ENCODE measurements around the gene TMEM30B.

DNA sequence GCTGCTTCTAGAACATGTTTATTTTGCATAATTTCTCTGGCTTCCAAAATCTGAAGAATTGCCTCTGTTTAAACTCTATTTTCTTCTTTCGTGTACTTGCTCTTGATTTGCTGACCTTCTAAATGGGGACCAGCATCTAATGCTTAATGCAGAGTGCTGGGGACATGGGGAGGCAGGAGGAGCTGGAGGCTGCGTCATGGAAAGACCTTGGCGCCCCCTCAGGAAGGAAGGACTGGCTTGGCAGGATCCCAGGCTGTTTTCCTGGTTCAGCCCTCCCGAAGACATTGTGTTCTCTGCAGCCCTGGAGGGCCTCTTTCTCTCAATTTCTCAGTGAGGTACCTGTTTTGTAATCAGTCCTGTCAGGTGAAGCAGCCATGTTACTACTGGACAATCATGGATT, 45.7 kb upstream of the TMEM30B start:
- no peak for TF ChIP-seq ZNF677 (tag by site-specific recombination; IDR thresholded peaks at IDR 0.05)
- TF ChIP-seq, protein P1, sequence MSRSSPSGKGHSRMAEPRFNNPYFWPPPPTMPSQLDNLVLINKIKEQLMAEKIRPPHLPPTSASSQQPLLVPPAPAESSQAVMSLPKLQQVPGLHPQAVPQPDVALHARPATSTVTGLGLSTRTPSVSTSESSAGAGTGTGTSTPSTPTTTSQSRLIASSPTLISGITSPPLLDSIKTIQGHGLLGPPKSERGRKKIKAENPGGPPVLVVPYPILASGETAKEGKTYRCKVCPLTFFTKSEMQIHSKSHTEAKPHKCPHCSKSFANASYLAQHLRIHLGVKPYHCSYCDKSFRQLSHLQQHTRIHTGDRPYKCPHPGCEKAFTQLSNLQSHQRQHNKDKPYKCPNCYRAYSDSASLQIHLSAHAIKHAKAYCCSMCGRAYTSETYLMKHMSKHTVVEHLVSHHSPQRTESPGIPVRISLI (tag by site-specific recombination; IDR thresholded peaks at IDR 0.05), result no peak
- TF ChIP-seq, protein P2, sequence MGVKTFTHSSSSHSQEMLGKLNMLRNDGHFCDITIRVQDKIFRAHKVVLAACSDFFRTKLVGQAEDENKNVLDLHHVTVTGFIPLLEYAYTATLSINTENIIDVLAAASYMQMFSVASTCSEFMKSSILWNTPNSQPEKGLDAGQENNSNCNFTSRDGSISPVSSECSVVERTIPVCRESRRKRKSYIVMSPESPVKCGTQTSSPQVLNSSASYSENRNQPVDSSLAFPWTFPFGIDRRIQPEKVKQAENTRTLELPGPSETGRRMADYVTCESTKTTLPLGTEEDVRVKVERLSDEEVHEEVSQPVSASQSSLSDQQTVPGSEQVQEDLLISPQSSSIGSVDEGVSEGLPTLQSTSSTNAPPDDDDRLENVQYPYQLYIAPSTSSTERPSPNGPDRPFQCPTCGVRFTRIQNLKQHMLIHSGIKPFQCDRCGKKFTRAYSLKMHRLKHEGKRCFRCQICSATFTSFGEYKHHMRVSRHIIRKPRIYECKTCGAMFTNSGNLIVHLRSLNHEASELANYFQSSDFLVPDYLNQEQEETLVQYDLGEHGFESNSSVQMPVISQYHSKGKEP (tag by site-specific recombination; IDR thresholded peaks at IDR 0.05), result no peak
- TF ChIP-seq, protein P3, sequence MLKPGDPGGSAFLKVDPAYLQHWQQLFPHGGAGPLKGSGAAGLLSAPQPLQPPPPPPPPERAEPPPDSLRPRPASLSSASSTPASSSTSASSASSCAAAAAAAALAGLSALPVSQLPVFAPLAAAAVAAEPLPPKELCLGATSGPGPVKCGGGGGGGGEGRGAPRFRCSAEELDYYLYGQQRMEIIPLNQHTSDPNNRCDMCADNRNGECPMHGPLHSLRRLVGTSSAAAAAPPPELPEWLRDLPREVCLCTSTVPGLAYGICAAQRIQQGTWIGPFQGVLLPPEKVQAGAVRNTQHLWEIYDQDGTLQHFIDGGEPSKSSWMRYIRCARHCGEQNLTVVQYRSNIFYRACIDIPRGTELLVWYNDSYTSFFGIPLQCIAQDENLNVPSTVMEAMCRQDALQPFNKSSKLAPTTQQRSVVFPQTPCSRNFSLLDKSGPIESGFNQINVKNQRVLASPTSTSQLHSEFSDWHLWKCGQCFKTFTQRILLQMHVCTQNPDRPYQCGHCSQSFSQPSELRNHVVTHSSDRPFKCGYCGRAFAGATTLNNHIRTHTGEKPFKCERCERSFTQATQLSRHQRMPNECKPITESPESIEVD (tag by site-specific recombination; IDR thresholded peaks at IDR 0.05), result no peak
- no peak for TF ChIP-seq ZNF76 (tag by site-specific recombination; IDR thresholded peaks at IDR 0.05; ENCODE audit: borderline replicate concordance, low read depth)
- TF ChIP-seq, protein P4, sequence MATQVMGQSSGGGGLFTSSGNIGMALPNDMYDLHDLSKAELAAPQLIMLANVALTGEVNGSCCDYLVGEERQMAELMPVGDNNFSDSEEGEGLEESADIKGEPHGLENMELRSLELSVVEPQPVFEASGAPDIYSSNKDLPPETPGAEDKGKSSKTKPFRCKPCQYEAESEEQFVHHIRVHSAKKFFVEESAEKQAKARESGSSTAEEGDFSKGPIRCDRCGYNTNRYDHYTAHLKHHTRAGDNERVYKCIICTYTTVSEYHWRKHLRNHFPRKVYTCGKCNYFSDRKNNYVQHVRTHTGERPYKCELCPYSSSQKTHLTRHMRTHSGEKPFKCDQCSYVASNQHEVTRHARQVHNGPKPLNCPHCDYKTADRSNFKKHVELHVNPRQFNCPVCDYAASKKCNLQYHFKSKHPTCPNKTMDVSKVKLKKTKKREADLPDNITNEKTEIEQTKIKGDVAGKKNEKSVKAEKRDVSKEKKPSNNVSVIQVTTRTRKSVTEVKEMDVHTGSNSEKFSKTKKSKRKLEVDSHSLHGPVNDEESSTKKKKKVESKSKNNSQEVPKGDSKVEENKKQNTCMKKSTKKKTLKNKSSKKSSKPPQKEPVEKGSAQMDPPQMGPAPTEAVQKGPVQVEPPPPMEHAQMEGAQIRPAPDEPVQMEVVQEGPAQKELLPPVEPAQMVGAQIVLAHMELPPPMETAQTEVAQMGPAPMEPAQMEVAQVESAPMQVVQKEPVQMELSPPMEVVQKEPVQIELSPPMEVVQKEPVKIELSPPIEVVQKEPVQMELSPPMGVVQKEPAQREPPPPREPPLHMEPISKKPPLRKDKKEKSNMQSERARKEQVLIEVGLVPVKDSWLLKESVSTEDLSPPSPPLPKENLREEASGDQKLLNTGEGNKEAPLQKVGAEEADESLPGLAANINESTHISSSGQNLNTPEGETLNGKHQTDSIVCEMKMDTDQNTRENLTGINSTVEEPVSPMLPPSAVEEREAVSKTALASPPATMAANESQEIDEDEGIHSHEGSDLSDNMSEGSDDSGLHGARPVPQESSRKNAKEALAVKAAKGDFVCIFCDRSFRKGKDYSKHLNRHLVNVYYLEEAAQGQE (tag by site-specific recombination; IDR thresholded peaks at IDR 0.05), result no peak
- TF ChIP-seq, protein P5, sequence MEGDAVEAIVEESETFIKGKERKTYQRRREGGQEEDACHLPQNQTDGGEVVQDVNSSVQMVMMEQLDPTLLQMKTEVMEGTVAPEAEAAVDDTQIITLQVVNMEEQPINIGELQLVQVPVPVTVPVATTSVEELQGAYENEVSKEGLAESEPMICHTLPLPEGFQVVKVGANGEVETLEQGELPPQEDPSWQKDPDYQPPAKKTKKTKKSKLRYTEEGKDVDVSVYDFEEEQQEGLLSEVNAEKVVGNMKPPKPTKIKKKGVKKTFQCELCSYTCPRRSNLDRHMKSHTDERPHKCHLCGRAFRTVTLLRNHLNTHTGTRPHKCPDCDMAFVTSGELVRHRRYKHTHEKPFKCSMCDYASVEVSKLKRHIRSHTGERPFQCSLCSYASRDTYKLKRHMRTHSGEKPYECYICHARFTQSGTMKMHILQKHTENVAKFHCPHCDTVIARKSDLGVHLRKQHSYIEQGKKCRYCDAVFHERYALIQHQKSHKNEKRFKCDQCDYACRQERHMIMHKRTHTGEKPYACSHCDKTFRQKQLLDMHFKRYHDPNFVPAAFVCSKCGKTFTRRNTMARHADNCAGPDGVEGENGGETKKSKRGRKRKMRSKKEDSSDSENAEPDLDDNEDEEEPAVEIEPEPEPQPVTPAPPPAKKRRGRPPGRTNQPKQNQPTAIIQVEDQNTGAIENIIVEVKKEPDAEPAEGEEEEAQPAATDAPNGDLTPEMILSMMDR (tag by site-specific recombination; IDR thresholded peaks at IDR 0.05), result no peak
- TF ChIP-seq ZNF248 (tag by site-specific recombination; IDR thresholded peaks at IDR 0.05), result no peak
- TF ChIP-seq, protein P6, sequence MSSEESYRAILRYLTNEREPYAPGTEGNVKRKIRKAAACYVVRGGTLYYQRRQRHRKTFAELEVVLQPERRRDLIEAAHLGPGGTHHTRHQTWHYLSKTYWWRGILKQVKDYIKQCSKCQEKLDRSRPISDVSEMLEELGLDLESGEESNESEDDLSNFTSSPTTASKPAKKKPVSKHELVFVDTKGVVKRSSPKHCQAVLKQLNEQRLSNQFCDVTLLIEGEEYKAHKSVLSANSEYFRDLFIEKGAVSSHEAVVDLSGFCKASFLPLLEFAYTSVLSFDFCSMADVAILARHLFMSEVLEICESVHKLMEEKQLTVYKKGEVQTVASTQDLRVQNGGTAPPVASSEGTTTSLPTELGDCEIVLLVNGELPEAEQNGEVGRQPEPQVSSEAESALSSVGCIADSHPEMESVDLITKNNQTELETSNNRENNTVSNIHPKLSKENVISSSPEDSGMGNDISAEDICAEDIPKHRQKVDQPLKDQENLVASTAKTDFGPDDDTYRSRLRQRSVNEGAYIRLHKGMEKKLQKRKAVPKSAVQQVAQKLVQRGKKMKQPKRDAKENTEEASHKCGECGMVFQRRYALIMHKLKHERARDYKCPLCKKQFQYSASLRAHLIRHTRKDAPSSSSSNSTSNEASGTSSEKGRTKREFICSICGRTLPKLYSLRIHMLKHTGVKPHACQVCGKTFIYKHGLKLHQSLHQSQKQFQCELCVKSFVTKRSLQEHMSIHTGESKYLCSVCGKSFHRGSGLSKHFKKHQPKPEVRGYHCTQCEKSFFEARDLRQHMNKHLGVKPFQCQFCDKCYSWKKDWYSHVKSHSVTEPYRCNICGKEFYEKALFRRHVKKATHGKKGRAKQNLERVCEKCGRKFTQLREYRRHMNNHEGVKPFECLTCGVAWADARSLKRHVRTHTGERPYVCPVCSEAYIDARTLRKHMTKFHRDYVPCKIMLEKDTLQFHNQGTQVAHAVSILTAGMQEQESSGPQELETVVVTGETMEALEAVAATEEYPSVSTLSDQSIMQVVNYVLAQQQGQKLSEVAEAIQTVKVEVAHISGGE (tag by site-specific recombination; conservative IDR thresholded peaks at IDR 0.05; ENCODE audit: low read depth), result no peak
